Suprapubic skin (tissue), 4 donors: Measurements from ENCODE around the gene FAM163B.

Source experiments
- CTCF ChIP-seq, 2 donors: fragments of 200-600 bp in 1 of 2; fragments of 450-650 bp in 1 of 2; sonication (generic) in 1 of 2; IDR thresholded peaks; one replicate each; pipeline ENCODE4 v1.5.1; 2016 to 2019; ENCODE audit warnings: antibody characterized with exemption in 2 of 2, mild to moderate bottlenecking in 1 of 2, moderate library complexity in 1 of 2
- EP300 ChIP-seq: sonication (generic); formaldehyde crosslinking; IDR thresholded peaks from one replicate; pipeline ENCODE4 v1.6.1; 2017; ENCODE audit warnings: antibody characterized with exemption
- POLR2A ChIP-seq, 2 donors: fragments of 450-650 bp; IDR thresholded peaks; one replicate each; pipeline ENCODE4 v1.6.1; 2017; ENCODE audit warnings: antibody characterized with exemption in 2 of 2, mild to moderate bottlenecking in 2 of 2, moderate library complexity in 2 of 2
- POLR2AphosphoS5 ChIP-seq, 3 donors: sonication (generic); formaldehyde crosslinking; IDR thresholded peaks; one replicate each; pipeline ENCODE4 v1.6.1; 2017; ENCODE audit warnings: antibody characterized with exemption in 3 of 3

GRCh38 chr9:133579601-133580418 is 29.4 kb downstream of the FAM163B start:
- TF ChIP-seq EP300, result no peak
- TF ChIP-seq CTCF (IDR thresholded peaks at IDR 0.05), result no peak
- TF ChIP-seq POLR2AphosphoS5 (IDR thresholded peaks at IDR 0.05), result no peak
- TF ChIP-seq POLR2A (IDR thresholded peaks at IDR 0.05), result no peak
